AML-193 (cell line): ENCODE measurements around the gene HNRNPH1.
"Not testable (repeated sequence)": the region's sequence is repeated elsewhere in the genome, so short reads cannot be mapped to it uniquely, and the experiment has no call there.

Experiments
- DNase-seq, 2 experiments: peaks; one replicate each; lab custom pipeline; 2025; lab: John Stamatoyannopoulos, UW

Gene HNRNPH1

DNA sequence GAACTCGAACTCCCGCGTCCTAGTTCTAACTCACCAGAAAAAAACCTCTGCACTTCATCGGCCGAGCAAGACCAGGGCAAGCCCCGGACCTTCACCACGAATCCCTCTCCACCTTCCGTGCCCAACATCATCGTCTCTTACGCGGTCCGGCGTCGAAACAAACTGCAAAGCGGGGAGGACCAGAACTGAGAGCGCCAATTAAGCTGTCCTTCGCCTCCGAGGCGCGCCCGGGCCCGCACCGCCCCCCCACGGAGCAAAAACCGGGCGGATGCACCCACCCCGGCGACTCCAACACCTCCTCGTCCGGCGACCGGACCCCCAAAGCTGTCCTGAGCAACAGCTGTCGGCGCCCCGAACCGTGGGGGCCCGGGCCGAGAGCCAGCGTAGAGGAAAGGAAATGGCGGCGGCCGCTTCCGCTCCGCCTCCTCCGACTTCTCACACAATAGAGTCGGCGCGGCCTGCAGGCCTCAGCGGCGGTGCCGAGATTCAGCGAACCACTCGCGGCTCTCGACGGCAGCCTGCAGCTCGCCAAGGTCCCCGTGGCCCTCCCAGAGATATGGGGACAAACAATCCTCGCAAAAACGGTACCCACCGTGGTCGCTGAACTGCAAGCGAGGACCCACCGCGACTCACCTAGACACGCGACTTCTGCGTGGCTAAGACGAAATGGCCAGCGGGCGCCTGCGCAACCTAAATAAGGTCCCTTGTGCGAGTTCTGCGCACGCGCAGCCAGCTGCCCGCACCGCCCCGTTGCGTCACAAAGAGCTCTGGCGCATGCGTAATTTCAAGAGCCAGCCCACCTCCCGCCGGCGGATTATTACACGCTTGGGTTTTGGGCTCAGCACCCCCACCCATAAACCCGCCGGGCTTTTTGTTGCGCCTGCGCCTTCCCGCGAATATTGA, at the start of gene HNRNPH1:
Gene HNRNPH1, minus strand, starts transcription at position 669 of the 903 bp plus-strand sequence. Its CDS starts 538 bp downstream, at position 131.
- peak; percentile 96 for DNase-seq

DNA sequence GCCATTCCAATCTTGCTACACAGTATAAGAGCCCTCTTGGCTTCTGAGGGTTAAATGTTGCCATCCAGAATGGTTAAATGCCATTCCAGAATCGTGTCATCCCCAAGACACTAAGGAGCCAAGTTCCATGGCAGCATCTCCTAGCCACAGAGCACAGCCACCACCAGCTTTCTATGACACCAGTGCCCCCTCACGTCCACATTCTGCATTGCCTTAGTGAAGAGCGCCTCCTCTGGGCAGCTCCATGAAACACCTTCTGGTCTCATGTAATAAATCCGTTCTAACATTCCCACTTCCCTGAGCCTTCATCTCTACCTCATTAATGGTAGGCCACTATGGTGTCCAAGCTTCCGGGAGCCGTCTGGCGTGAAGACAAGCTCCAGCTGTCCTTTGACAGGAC, 44.9 kb upstream of the HNRNPH1 start:
- DNase-seq: peak; percentile 74 to 75

DNA sequence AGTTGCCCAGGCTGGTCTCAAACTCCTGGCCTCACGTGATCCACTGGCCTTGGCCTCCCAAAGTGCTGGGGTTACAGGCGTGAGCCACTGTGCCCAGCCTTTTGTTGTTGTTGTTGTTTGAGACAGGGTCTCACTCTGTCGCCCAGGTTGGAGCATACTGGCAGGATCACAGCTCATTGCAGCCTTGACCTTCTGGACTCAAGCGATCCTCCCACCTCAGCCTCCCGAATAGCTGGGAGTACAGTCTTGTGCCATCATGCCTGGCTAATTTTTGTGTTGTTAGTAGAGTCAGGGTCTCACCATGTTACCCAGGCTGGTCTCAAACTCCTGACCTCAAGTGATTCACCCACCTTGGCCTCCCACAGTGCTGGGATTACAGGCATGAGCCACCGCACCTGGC, 38.2 kb upstream of the HNRNPH1 start:
- not testable (repeated sequence) for DNase-seq

DNA sequence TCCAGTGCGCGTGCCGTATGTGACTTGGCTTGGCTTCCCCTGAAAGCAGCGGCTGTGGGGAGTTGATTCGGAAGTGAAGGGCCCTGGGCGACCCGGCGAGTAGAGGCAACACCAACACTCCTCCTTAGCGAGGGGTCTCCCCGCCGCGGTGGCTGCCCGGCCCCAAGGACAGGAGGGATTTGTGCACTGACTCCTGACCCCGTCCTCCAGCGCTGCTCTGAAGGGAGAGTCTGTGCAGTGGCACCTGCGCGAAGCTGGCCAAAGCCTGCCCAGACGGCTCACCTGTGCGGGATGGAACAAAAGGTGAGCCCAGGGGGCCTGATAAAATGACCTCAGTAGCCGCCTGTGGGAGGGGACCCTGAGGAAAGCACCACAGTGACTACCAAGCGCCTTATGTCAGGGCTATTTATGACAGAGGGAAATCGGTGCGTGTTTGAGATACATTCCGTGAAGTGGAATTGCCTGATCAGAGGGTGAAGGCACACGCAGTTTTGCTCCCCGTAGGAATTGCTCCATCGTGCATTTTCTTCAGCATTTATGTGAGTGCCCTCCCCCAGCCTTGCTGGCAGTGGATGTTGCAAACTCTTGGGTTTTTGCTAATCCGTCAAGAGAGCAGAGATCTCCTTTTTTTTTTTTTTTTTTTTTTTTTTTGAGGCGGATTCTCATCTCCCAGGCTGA, 34.8 kb upstream of the HNRNPH1 start:
- DNase-seq: peak; percentile 58 to 67

GRCh38 chr5:179657302-179658178, 34.1 kb upstream of the HNRNPH1 start:
- DNase-seq: not testable (repeated sequence)

GRCh38 chr5:179653135-179653534, 29.7 kb upstream of the HNRNPH1 start:
- DNase-seq: peak in 1 of 2 experiments; percentile 3

- DNase-seq: not testable (repeated sequence)
Measured at GRCh38 chr5:179650245-179650644, 26.8 kb upstream of the HNRNPH1 start.

DNA sequence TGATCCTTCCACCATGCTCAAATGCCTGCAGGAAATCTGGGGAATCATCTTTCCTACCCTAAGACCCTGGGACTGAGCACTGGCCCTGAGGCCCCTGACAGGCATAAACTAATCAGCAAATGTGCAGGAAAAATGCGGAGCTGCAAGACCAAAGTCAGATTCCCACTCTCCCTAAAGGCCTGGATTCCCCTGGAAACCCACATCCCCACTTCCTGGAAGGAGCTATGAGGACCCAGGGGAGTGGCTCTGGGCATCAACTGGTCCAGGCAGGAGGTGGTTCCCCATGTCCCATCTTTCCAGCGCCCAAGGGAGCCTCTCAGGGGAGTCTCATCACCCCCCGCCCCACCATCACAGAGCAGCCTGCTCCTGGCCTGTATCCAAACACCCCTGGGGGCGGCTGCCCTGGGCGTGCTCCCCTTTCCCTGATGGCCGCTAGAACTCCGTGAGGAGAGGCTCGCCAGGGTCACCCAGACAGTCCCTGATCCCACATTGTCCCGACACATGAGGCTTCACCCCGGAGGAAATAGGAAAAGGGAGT, 25.8 kb upstream of the HNRNPH1 start:
- not testable (repeated sequence) for DNase-seq

DNA sequence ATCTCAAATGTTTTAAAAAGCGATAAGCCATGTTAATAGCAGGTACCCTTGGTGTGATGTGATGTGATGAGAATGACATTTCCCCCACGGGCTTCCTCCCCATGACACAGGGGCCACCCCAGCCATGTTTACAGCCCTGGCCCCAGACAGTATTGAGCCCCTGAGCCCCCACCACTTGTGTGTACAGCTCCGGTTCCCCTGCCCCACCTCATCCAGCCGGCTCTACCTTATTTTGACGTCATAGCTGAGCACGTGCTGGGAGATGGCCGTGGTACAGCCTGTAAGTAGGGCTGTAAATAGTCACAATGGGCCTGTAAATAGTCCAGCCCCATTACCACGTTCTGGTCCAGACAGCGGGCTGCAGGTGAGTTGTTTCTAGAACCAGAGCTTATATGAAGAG, 24.9 kb upstream of the HNRNPH1 start:
- no peak for DNase-seq

DNA sequence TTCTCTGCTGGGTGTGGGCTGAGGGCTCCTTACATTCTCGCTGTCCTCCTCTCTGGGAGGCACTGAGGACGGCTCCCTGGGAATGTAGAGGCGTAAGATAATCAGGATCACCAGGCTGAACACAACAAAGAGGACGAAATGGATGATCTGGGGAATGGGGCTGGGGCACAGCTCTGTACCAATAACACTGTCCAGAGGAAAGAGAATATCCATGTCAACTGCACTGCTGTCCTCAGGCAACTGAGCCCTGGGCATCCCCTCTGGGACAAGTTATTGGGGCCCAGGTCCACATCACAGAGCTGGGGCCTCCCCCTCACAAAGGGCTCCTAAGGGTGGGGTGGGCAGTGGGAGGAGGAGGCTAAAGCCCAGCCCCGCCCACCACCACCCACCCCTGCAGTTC, 21.3 kb upstream of the HNRNPH1 start:
- DNase-seq: not testable (repeated sequence)

DNA sequence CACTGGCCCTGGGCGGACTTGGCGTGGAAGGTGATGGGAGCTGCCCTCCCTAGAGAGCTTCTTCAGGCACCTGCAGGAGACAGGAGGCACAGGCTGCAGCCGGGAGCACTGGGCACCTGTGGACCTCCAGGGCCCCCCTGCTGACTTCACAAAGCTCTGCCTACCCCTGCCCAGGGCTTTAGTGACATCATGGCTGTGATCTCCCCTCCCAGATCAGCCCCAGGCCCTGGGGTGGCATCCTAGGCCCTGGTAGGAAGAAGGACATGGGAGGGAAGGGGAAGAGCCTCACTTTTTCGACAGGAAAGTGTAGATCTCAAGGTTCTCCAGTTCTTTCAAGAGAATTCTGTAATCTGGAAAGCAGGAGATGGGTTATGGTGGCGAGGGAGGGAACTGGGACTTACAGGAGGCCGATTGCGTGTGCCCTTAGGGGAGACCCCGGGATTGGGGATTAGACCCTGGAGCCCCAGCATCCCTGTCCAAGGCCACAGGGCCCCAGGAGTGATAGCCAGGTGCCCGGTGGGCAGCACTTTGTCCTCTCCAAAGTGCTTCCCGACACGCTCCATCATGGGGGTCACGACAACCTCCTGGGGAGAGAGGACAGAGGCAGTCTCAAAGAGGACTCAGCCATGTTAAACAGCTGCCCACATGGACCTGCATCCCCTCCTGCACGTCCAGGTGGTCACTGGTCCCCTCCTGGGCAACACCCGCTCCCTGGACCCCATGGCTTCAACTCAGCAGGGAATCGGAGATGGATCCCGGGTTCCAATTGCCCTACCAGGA, 19.9 kb upstream of the HNRNPH1 start:
- DNase-seq: not testable (repeated sequence)

GRCh38 chr5:179642626-179643025, 19.2 kb upstream of the HNRNPH1 start:
- DNase-seq: not testable (repeated sequence)

DNA sequence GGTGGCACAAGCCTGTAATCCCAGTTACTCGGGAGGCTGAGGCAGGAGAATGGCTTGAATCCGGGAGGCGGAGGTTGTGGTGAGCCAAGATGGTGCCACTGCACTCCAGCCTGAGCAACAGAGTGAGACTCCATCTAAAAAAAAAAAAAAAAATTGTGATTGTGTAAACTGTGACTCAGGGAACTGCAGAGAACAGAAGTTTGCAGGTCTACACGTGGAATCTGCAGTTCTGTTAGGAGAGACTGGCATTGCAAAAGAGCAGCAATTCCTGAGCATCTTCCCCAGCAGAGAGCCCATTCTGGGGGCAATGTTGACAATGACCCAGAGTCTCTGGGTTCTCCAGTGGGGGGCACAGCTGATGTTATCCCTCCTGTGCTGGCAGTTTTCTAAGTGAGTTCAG, 18.3 kb upstream of the HNRNPH1 start:
- not testable (repeated sequence) for DNase-seq

GRCh38 chr5:179639296-179639695, 15.8 kb upstream of the HNRNPH1 start:
- not testable (repeated sequence) for DNase-seq

DNA sequence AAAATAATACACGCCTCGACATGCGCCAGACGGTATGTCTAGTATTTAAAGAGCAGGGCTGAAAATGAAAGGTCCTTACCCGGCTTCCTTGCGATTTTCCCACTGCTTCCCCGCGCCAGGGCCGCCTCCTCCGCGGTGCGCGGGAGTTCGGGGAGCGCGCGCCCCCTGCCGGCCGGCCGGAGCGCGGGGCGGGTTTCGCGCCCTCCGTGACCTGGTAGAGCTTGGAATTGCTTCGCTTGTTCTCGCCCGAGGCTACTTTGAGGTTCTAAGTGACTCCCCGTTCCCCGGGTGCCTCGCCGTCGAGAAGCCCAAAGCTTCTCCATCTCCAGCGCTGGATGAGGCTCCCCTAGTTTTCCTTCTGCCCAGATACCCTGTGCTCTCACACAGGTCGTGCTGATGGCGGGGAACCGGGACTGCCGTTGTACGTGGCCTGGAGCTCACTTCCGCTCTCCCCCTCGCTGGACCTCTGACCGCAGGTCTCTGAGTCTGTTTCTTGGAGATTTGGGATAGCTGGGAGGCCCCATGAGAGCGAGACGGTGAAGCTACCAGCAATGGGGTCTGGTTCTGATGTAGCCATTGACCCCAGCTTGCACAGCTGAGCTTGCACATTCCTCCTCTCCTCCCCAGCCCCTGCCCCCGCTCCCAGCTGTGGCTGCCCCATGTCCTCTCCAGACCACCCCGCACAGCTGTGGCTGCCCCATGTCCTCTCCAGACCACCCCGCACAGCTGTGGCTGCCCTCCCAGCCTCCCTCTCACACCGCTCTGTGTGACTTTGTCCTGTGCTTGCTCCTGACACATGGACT, 11.1 kb upstream of the HNRNPH1 start:
- DNase-seq: not testable (repeated sequence)

DNA sequence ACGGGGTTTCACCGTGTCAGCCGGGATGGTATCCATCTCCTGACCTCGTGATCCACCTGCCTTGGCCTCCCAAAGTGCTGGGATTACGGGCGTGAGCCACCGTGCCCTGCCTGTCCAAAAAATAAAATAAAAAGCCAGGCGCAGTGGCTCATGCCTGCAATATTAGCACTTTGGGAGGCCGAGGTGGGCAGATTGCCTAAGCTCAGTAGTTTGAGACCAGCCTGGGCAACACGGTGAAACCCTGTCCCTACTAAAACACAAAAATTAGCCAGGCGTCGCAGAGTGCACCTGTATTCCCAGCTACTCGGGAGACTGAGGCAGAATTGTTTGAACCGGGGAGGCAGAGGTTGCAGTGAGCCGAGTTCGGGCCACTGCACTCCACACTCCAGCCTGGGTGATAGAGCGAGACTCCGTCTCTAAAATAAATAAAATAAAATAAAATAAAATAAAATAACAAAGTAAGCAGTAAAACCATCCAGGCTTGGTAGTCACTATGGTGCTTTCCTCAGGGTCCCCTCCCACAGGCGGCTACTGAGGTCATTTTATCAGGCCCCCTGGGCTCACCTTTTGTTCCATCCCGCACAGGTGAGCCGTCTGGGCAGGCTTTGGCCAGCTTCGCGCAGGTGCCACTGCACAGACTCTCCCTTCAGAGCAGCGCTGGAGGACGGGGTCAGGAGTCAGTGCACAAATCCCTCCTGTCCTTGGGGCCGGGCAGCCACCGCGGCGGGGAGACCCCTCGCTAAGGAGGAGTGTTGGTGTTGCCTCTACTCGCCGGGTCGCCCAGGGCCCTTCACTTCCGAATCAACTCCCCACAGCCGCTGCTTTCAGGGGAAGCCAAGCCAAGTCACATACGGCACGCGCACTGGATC, 10.3 kb upstream of the HNRNPH1 start:
- not testable (repeated sequence) for DNase-seq

- DNase-seq: no peak
Measured at GRCh38 chr5:179624841-179625271, 1.4 kb upstream of the HNRNPH1 start.

DNA sequence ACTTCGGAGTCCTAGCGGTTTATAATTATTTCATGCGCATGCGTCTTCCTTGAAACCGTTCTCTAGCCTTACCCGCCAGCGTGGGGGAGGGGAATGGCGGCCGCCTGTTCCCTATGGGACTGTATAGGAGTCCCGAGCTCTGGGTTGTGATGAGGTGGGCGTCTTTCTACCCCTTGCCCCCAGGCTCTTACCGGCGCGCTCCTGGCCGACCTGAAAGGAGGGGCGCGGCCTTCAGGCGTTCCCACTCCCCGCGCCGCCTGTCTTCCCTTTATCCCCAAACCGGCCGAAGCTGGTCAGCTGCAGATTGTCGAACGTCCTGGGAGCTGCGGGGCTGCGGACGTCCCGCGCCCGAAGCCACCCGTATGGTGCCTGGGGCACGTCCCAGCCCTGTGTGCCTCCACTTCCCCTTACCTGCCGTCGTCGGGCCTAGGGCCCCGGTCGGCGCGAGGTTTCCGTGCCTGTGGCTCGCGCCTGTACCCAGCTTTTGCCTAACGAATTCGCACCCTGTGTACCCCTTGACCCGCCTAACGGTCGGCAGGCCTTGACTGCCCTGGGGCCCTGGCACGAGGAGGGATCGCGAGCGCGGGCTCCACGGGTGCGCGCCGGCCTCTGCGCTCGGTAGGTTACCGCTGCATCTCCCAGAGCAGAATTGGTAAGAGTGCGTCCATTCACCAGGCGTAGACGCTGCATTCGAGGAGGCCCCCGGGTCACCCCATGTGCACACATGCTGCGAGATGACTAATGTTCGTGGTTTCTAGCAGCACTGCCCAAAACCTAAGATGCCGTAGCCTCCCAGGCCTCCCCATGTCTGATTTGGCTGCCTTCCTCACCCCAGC, 653 bp upstream of the HNRNPH1 start:
- DNase-seq: peak; percentile 52 to 63
